ENCODE measurements around the gene ACSF3. TPM values are rescaled to one million over a fixed set of nuclear protein-coding genes. Genes with fewer than 3 reads are reported as not detected.
A peak's percentile ranks its signal among the peaks of the same experiment; 100 is the strongest.

Gene ACSF3
- total RNA-seq, 1 experiment from 2014 or later = 55.2 TPM

DNA sequence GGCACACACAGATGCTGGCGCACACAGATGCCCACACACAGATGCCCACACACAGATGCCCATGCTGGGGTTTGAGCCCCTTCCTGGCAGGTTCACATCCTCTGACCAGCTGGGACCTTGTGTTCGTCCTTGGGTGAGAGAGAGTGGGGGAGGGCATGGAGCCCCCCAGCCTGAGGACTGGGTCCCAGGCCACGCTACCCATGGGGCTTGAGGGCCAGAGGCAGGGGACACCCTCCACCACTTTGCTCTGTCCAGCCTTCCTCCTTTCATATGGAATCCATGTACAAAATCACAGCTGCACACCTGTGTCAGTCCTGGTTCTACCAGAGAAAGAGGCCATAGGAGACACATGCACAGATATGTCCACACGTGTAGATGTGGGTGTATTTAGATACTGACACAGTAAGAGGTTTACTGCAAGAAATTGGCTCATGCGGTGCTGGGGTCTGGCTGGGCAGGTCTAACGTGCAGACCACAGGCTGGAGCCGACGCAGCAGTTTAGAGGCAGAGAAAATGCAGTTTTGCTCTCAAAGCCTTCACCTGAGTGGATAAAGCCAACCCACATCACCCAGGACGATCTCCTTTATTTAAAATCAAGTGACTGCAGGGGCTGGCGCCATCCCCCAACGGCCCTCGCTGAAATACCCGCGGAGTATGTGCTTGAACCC, 95.8 kb downstream of the ACSF3 start:
- DNase-seq = no peak
- ChIA-PET CTCF (no interaction called here), POLR2A (no interaction called here)
- H3K27ac Mint-ChIP-seq (ENCODE audit: unreplicated experiment) = no peak overlapping the region
- no peaks in the 10 kb centered on the region for H3K36me3 ChIP-seq (ENCODE audit: control insufficient read depth, insufficient read depth, low read length)
- peaks cover 2% of the 10 kb centered on the region for H3K27me3 Mint-ChIP-seq (ENCODE audit: insufficient read depth, unreplicated experiment)
- H3K9me3 ChIP-seq = no peaks in the 10 kb centered on the region
- H3K9me3 Mint-ChIP-seq (ENCODE audit: unreplicated experiment) = no peaks in the 10 kb centered on the region
- H3K4me3 ChIP-seq (ENCODE audit: low read depth, low read length) = no peak overlapping the region
- H3K27me3 ChIP-seq (replicated peaks; ENCODE audit: control insufficient read depth, insufficient read depth, low read length) = no peaks in the 10 kb centered on the region
- peaks cover 4% of the 10 kb centered on the region; the same call in 1 of the 2 replicates for H3K4me1 ChIP-seq
- intact Hi-C loops (cut with micrococcal nuclease; ENCODE audit: unreplicated experiment) = no loop called here
- H3K4me3 Mint-ChIP-seq (ENCODE audit: unreplicated experiment) = no peak overlapping the region
- TF ChIP-seq CTCF (IDR thresholded peaks at IDR 0.05; ENCODE audit: insufficient read depth in 1 of 2, low read depth in 1 of 2, low read length in 1 of 2, severe bottlenecking in 1 of 2, unreplicated experiment in 1 of 2) = no peak
- peaks cover 6% of the 10 kb centered on the region for H3K36me3 Mint-ChIP-seq (ENCODE audit: insufficient read depth, unreplicated experiment)
- H3K4me1 Mint-ChIP-seq (ENCODE audit: low read depth, unreplicated experiment) = no peaks in the 10 kb centered on the region
- no TSS peak for BruUV-seq (replicated peaks)

DNA sequence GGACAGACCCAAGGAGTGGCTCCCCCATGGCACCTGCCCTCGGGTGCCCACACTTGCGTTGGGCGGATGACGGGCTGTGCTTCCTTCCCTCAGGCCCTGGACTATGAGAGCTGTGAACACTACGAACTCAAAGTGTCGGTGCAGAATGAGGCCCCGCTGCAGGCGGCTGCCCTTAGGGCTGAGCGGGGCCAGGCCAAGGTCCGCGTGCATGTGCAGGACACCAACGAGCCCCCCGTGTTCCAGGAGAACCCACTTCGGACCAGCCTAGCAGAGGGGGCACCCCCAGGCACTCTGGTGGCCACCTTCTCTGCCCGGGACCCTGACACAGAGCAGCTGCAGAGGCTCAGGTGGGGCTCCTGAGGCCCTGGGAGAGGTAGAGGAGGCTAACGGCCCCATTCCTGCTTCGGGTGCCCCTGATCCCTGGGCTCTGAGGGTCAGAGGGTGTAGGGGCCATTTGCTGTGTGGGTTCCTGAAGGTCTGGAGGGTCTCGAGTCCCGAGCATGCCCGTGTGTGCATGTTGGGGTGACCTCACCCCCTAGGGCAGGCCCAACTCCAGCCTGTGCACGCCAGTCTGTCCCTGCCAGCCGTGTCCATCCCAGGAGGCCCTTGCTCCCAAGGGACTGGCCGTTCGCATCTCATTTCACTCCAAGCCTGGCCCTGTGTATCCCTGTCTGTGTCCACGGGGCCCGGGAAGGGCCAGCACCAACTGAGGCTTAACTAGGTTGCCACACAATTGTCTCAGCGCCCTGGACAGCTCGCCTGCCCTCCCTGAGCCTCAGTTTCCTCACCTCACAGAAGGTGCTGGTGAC, 96.7 kb downstream of the ACSF3 start:
- Mint-ChIP-seq H3K4me1 (ENCODE audit: low read depth, unreplicated experiment) (no peaks in the 10 kb centered on the region), H3K9me3 (ENCODE audit: unreplicated experiment) (no peaks in the 10 kb centered on the region), H3K27me3 (ENCODE audit: insufficient read depth, unreplicated experiment) (no peaks in the 10 kb centered on the region), H3K4me3 (ENCODE audit: unreplicated experiment) (no peak overlapping the region), H3K27ac (ENCODE audit: unreplicated experiment) (no peak overlapping the region), H3K36me3 (ENCODE audit: insufficient read depth, unreplicated experiment) (peaks cover 6% of the 10 kb centered on the region)
- Histone ChIP-seq H3K4me1 (peaks cover 4% of the 10 kb centered on the region; the same call in 1 of the 2 replicates), H3K4me3 (ENCODE audit: low read depth, low read length) (no peak overlapping the region), H3K9me3 (no peaks in the 10 kb centered on the region), H3K27me3 (replicated peaks; ENCODE audit: control insufficient read depth, insufficient read depth, low read length) (no peaks in the 10 kb centered on the region), H3K36me3 (ENCODE audit: control insufficient read depth, insufficient read depth, low read length) (no peaks in the 10 kb centered on the region)
- no peak for DNase-seq
- intact Hi-C loops (cut with micrococcal nuclease; ENCODE audit: unreplicated experiment) = no loop called here
- no TSS peak for BruUV-seq (replicated peaks)
- CTCF ChIA-PET = no interaction called here
- POLR2A ChIA-PET = interaction anchor here (0.6 kb wide), 1 partner anchor 855 kb away, joined by 3 read pairs; no protein-coding TSS in a partner anchor
- TF ChIP-seq CTCF (IDR thresholded peaks at IDR 0.05; ENCODE audit: insufficient read depth in 1 of 2, low read depth in 1 of 2, low read length in 1 of 2, severe bottlenecking in 1 of 2, unreplicated experiment in 1 of 2) = no peak

- Mint-ChIP-seq H3K9me3 (ENCODE audit: unreplicated experiment) (no peaks in the 10 kb centered on the region), H3K4me1 (ENCODE audit: low read depth, unreplicated experiment) (no peaks in the 10 kb centered on the region), H3K4me3 (ENCODE audit: unreplicated experiment) (peak overlapping the region; percentile 33), H3K27ac (ENCODE audit: unreplicated experiment) (no peak overlapping the region), H3K27me3 (ENCODE audit: insufficient read depth, unreplicated experiment) (no peaks in the 10 kb centered on the region), H3K36me3 (ENCODE audit: insufficient read depth, unreplicated experiment) (peaks cover 6% of the 10 kb centered on the region)
- no peak for TF ChIP-seq CTCF (IDR thresholded peaks at IDR 0.05; ENCODE audit: insufficient read depth in 1 of 2, low read depth in 1 of 2, low read length in 1 of 2, severe bottlenecking in 1 of 2, unreplicated experiment in 1 of 2)
- H3K4me3 ChIP-seq (ENCODE audit: low read depth, low read length) = no peak overlapping the region
- no peaks in the 10 kb centered on the region for H3K36me3 ChIP-seq (ENCODE audit: control insufficient read depth, insufficient read depth, low read length)
- no peaks in the 10 kb centered on the region for H3K9me3 ChIP-seq
- H3K27me3 ChIP-seq (replicated peaks; ENCODE audit: control insufficient read depth, insufficient read depth, low read length) = no peaks in the 10 kb centered on the region
- CTCF ChIA-PET = no interaction called here
- no peak for DNase-seq
- peaks cover 4% of the 10 kb centered on the region; the same call in 1 of the 2 replicates for H3K4me1 ChIP-seq
- intact Hi-C loops (cut with micrococcal nuclease; ENCODE audit: unreplicated experiment) = no loop called here
- POLR2A ChIA-PET = no interaction called here
- no TSS peak for BruUV-seq (replicated peaks)
Measured at GRCh38 chr16:89191033-89191900, 97.6 kb downstream of the ACSF3 start.
